GM12878 (cell line): ENCODE results near the gene OR11H7. TPM values are rescaled to one million over a fixed set of nuclear protein-coding genes. Genes with fewer than 3 reads are reported as not detected.

Experiments used
- CEBPB ChIP-seq, 2 experiments: fragments of 150-350 bp in 1 of 2; IDR thresholded peaks; 2 replicates each; pipeline ENCODE4 v1.6.1; 2012 to 2014; ENCODE audit warnings: low read depth in 2 of 2, low read length in 2 of 2, borderline replicate concordance in 1 of 2, inconsistent platforms in 1 of 2
- CEBPZ ChIP-seq: fragments of 150-350 bp; IDR thresholded peaks from 2 replicates; pipeline ENCODE4 v1.6.1; 2016; ENCODE audit warnings: low read depth, low read length
- CHD4 ChIP-seq: fragments of 200-600 bp; sonication (generic); IDR thresholded peaks from 2 replicates; pipeline ENCODE4 v1.6.1; 2016; ENCODE audit warnings: mild to moderate bottlenecking
- CREM ChIP-seq: IDR thresholded peaks from 2 replicates; pipeline ENCODE4 v1.6.1; 2014; ENCODE audit warnings: antibody characterized with exemption, low read depth
- CTCF ChIP-seq, 3 experiments: IDR thresholded peaks in 2 of 3; conservative IDR thresholded peaks in 1 of 3; 2 replicates each; pipeline ENCODE4 v1.5.1; 2011; ENCODE audit warnings: low read depth in 3 of 3, low read length in 3 of 3, mild to moderate bottlenecking in 3 of 3, control low read depth in 2 of 3, moderate library complexity in 2 of 3, inconsistent platforms in 1 of 3, mixed read lengths in 1 of 3; ENCODE audit not compliant: control insufficient read depth in 2 of 3, insufficient read depth in 1 of 3; ENCODE audit errors: extremely low read depth in 1 of 3
- FOXM1 ChIP-seq: IDR thresholded peaks from 2 replicates; pipeline ENCODE4 v1.6.1; 2012; ENCODE audit warnings: low read depth, mild to moderate bottlenecking, inconsistent platforms, low read length, moderate library complexity
- RAD51 ChIP-seq: fragments of 450-650 bp; IDR thresholded peaks from 2 replicates; pipeline ENCODE4 v1.6.1; 2016; ENCODE audit warnings: moderate library complexity, mild to moderate bottlenecking, inconsistent platforms
- RELB ChIP-seq: fragments of 450-650 bp; IDR thresholded peaks from 2 replicates; pipeline ENCODE4 v1.6.1; 2017; ENCODE audit warnings: low read depth, mild to moderate bottlenecking, moderate library complexity
- REST ChIP-seq: IDR thresholded peaks from 2 replicates; pipeline ENCODE4 v1.6.1; 2012; ENCODE audit warnings: mild to moderate bottlenecking, low read depth, low read length
- SUZ12 ChIP-seq: fragments of 200-600 bp; sonication (generic); IDR thresholded peaks from one replicate; pipeline ENCODE4 v1.6.1; 2018; ENCODE audit warnings: antibody characterized with exemption, mild to moderate bottlenecking; ENCODE audit not compliant: unreplicated experiment
- ZNF274 ChIP-seq: IDR thresholded peaks from one replicate; pipeline ENCODE4 v1.8.0; 2011; ENCODE audit not compliant: insufficient read length, insufficient read depth
- polyA plus RNA-seq, 11 experiments: library from polyadenylated mRNA; depleted of rRNA in 4 of 11; unstranded in 6 of 11; stranded (reverse) in 5 of 11; fragments of >200 nt; fragmentation: Nextera tagmentation in 4 of 11; fragmentation: Illumina TruSeq in 1 of 11; extraction: Ambion mirVana in 4 of 11; extraction: Trizol in 1 of 11; gene quantifications; 1 replicate in 1 of 11; 2 replicates in 10 of 11; pipeline versions ENCODE4 v1.2.1 to v1.2.3, GENCODE V29; 2011 to 2016; ENCODE audit warnings: inconsistent platforms in 2 of 11, missing spikeins in 2 of 11, low read depth in 1 of 11
- total RNA-seq, 4 experiments: library from RNA; depleted of rRNA in 3 of 4; stranded (reverse); fragments of >200 nt in 3 of 4; fragmentation: Illumina TruSeq in 1 of 4; extraction: Trizol in 1 of 4; gene quantifications; 2 replicates each; pipeline versions ENCODE4 v1.2.1 to v1.2.3, GENCODE V29; 2013 to 2021
- TF ChIP-seq, protein P1 (sequence below): IDR thresholded peaks from 2 replicates; pipeline ENCODE4 v1.6.1; 2012; ENCODE audit warnings: low read depth, low read length, improper control_type of control experiment

OR11H7 gene
- total and polyA plus RNA-seq, 10 of the 15 experiments (the other 5 are each of a cell fraction or from before 2014, with no cell fraction given), result 0.10 TPM; not detected in 9

GRCh38 chr14:20274062-20274461, 45.3 kb downstream of the OR11H7 start (continued):
- TF ChIP-seq REST (no peak), SUZ12 (no peak), CTCF (IDR thresholded peaks at IDR 0.05 in 2 of 3, conservative IDR thresholded peaks at IDR 0.05 in 1 of 3; ENCODE audit: control insufficient read depth in 2 of 3, extremely low read depth in 1 of 3, insufficient read depth in 1 of 3, low read depth in 3 of 3, low read length in 3 of 3) (no peak), RAD51 (no peak), ZNF274 (no peak), CREM (no peak), RELB (no peak), CEBPZ (no peak), CEBPB (IDR thresholded peaks at IDR 0.05; ENCODE audit: borderline replicate concordance in 1 of 2, low read depth in 2 of 2, low read length in 2 of 2) (no peak), CHD4 (no peak), FOXM1 (no peak)
- TF ChIP-seq, protein P1, sequence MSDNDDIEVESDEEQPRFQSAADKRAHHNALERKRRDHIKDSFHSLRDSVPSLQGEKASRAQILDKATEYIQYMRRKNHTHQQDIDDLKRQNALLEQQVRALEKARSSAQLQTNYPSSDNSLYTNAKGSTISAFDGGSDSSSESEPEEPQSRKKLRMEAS, result no peak
